H1 (cell line): ENCODE data around the gene TCF7L2. TPM values are rescaled to one million over a fixed set of nuclear protein-coding genes. Genes with fewer than 3 reads are reported as not detected.

Source experiments
- CTCF ChIA-PET: fragments of 300-600 bp; sonication (Branson Sonifier 250); formaldehyde crosslinking; loops from one replicate; lab custom pipeline; 2021; ENCODE audit not compliant: partially characterized antibody; lab: Charles Lee
- POLR2A ChIA-PET: fragments of 300-600 bp; sonication (Branson Sonifier 250); formaldehyde crosslinking; loops from one replicate; lab custom pipeline; 2021; ENCODE audit warnings: inconsistent platforms; ENCODE audit not compliant: partially characterized antibody; lab: Charles Lee
- DNase-seq, 2 experiments: peaks; one replicate each; pipeline versions ENCODE4 v3.0.0 to v3.0.0-alpha.2; 2010 to 2022; ENCODE audit warnings: low spot score in 2 of 2, low read depth in 1 of 2, mixed read lengths in 1 of 2
- FAIRE-seq: peaks from 2 replicates; lab custom pipeline; 2011; peaks lifted over from hg19 to GRCh38; lab: Jason Lieb, UNC
- H2AFZ ChIP-seq: 2 replicates; pipeline ENCODE4 v1.8.1; 2012; ENCODE audit warnings: low read length, inconsistent platforms
- H2AK5ac ChIP-seq: 2 replicates; pipeline ENCODE4 v1.6.1; 2013; ENCODE audit warnings: low read depth, low read length
- H2BK120ac ChIP-seq: replicated peaks from 2 replicates; pipeline ENCODE3; 2013; ENCODE audit warnings: low read depth, low read length, inconsistent platforms
- H2BK12ac ChIP-seq: 2 replicates; pipeline ENCODE4 v1.6.1; 2013; ENCODE audit warnings: low read depth, low read length
- H2BK15ac ChIP-seq: 2 replicates; pipeline ENCODE4 v1.6.1; 2013; ENCODE audit warnings: low read length
- H2BK20ac ChIP-seq: 2 replicates; pipeline ENCODE4 v1.6.1; 2013; ENCODE audit warnings: low read length
- H2BK5ac ChIP-seq: 2 replicates; pipeline ENCODE4 v1.6.1; 2013; ENCODE audit warnings: low read depth, low read length
- H3K14ac ChIP-seq: 2 replicates; pipeline ENCODE4 v1.6.1; 2013; ENCODE audit warnings: inconsistent platforms; ENCODE audit not compliant: insufficient read length
- H3K18ac ChIP-seq: 2 replicates; pipeline ENCODE4 v1.6.1; 2013; ENCODE audit warnings: low read length; ENCODE audit errors: extremely low read depth
- H3K23ac ChIP-seq: 2 replicates; pipeline ENCODE4 v1.6.1; 2013; ENCODE audit warnings: inconsistent platforms; ENCODE audit not compliant: insufficient read length
- H3K23me2 ChIP-seq: 2 replicates; pipeline ENCODE4 v1.6.1; 2013; ENCODE audit warnings: low read depth, low read length
- H3K27ac ChIP-seq: 2 replicates; pipeline ENCODE4 v1.6.1; 2011; ENCODE audit warnings: low read depth, low read length, inconsistent platforms
- H3K27me3 ChIP-seq, 4 experiments: replicated peaks in 1 of 4; 1 replicate in 1 of 4; 2 replicates in 3 of 4; pipeline versions ENCODE4 v1.6.1 to v1.8.1; 2011 to 2013; ENCODE audit warnings: low read length in 3 of 4, mild to moderate bottlenecking in 3 of 4, inconsistent platforms in 2 of 4, mixed read lengths in 2 of 4, moderate library complexity in 1 of 4; ENCODE audit not compliant: control insufficient read depth in 3 of 4, insufficient read depth in 3 of 4; ENCODE audit errors: extremely low read depth in 1 of 4
- H3K36me3 ChIP-seq, 4 experiments: 2 replicates each; pipeline versions ENCODE4 v1.6.1 to v1.8.1; 2011 to 2013; ENCODE audit warnings: mild to moderate bottlenecking in 4 of 4, low read length in 3 of 4, moderate library complexity in 2 of 4, control low read depth in 1 of 4, inconsistent platforms in 1 of 4; ENCODE audit not compliant: insufficient read depth in 4 of 4, control insufficient read depth in 2 of 4
- H3K4ac ChIP-seq: replicated peaks from 2 replicates; pipeline ENCODE3; 2013; ENCODE audit warnings: low read length, low read depth, mixed read lengths, inconsistent platforms; ENCODE audit not compliant: insufficient read length
- H3K4me1 ChIP-seq, 4 experiments: replicated peaks in 1 of 4; 1 replicate in 1 of 4; 2 replicates in 3 of 4; pipeline versions ENCODE4 v1.6.1 to v1.8.1; 2011 to 2013; ENCODE audit warnings: low read length in 3 of 4, inconsistent platforms in 2 of 4, mixed read lengths in 1 of 4; ENCODE audit not compliant: insufficient read depth in 4 of 4, control insufficient read depth in 3 of 4
- H3K4me2 ChIP-seq, 2 experiments: 2 replicates each; pipeline versions ENCODE4 v1.6.1 to v1.8.1; 2011 to 2013; ENCODE audit warnings: low read depth in 2 of 2, low read length in 2 of 2, control low read depth in 1 of 2, inconsistent platforms in 1 of 2, mild to moderate bottlenecking in 1 of 2; ENCODE audit not compliant: insufficient read depth in 1 of 2
- H3K4me3 ChIP-seq, 4 experiments: fragments of 200-600, 300-600 bp in 1 of 4; sonication (generic), shearing (Covaris generic), sonication (Bioruptor Twin) in 1 of 4; 2 replicates each; pipeline versions ENCODE4 v1.5.1 to v1.8.1; 2011 to 2016; ENCODE audit warnings: low read length in 4 of 4, low read depth in 3 of 4, control low read depth in 2 of 4, inconsistent platforms in 2 of 4, mild to moderate bottlenecking in 2 of 4, mixed read lengths in 1 of 4, moderate library complexity in 1 of 4; ENCODE audit not compliant: insufficient read depth in 2 of 4; ENCODE audit errors: extremely low read depth in 1 of 4
- H3K56ac ChIP-seq: replicated peaks from 2 replicates; pipeline ENCODE3; 2013; ENCODE audit warnings: low read depth, mild to moderate bottlenecking, mixed read lengths, low read length, inconsistent platforms; ENCODE audit not compliant: insufficient read length
- H3K79me1 ChIP-seq: 2 replicates; pipeline ENCODE4 v1.6.1; 2013; ENCODE audit warnings: low read depth, low read length, control low read depth
- H3K79me2 ChIP-seq, 2 experiments: 2 replicates each; pipeline versions ENCODE4 v1.6.1 to v1.8.1; 2012 to 2013; ENCODE audit warnings: low read length in 2 of 2, mild to moderate bottlenecking in 2 of 2, inconsistent platforms in 1 of 2; ENCODE audit not compliant: insufficient read depth in 2 of 2, control insufficient read depth in 1 of 2
- H3K9ac ChIP-seq, 4 experiments: replicated peaks in 1 of 4; 1 replicate in 1 of 4; 2 replicates in 3 of 4; pipeline versions ENCODE4 v1.6.1 to v1.8.1; 2011 to 2013; ENCODE audit warnings: low read depth in 3 of 4, low read length in 3 of 4, control low read depth in 2 of 4, mild to moderate bottlenecking in 2 of 4, moderate library complexity in 2 of 4, inconsistent platforms in 1 of 4; ENCODE audit errors: extremely low read depth in 1 of 4
- H3K9me3 ChIP-seq, 2 experiments: 2 replicates each; pipeline versions ENCODE4 v1.6.1 to v1.8.1; 2012 to 2013; ENCODE audit warnings: mild to moderate bottlenecking in 2 of 2, moderate library complexity in 2 of 2, control low read depth in 1 of 2, inconsistent platforms in 1 of 2, low read depth in 1 of 2, low read length in 1 of 2, mixed read lengths in 1 of 2; ENCODE audit not compliant: insufficient read depth in 2 of 2
- H4K20me1 ChIP-seq, 2 experiments: replicated peaks in 1 of 2; 2 replicates each; pipeline versions ENCODE3 to v1.8.1; 2011 to 2013; ENCODE audit warnings: inconsistent platforms in 2 of 2, low read length in 2 of 2, mild to moderate bottlenecking in 1 of 2; ENCODE audit not compliant: insufficient read depth in 2 of 2, control insufficient read depth in 1 of 2
- H4K5ac ChIP-seq: 2 replicates; pipeline ENCODE4 v1.6.1; 2013; ENCODE audit warnings: low read length, low read depth, mixed read lengths, inconsistent platforms; ENCODE audit not compliant: insufficient read length
- H4K8ac ChIP-seq: 2 replicates; pipeline ENCODE4 v1.8.0; 2013; ENCODE audit warnings: mild to moderate bottlenecking, moderate library complexity, low read length, inconsistent platforms; ENCODE audit not compliant: insufficient read depth; ENCODE audit errors: extremely low read depth
- H4K91ac ChIP-seq: replicated peaks from 2 replicates; pipeline ENCODE3; 2013; ENCODE audit warnings: low read length, mixed read lengths, inconsistent platforms; ENCODE audit not compliant: insufficient read length
- NRF1 ChIP-seq: IDR thresholded peaks from 2 replicates; pipeline ENCODE4 v1.6.1; 2011; ENCODE audit warnings: mild to moderate bottlenecking, low read depth, low read length, improper control_type of control experiment
- PHF8 ChIP-seq: fragments of 200-600 bp; sonication (generic); conservative IDR thresholded peaks from 2 replicates; pipeline ENCODE4 v1.7.1; 2012; ENCODE audit warnings: low read depth, mild to moderate bottlenecking, inconsistent platforms, low read length, moderate library complexity
- POLR2A ChIP-seq, 2 experiments: IDR thresholded peaks; 1 replicate in 1 of 2; 2 replicates in 1 of 2; pipeline ENCODE4 v1.6.1; 2011; ENCODE audit warnings: low read depth in 2 of 2, low read length in 2 of 2, mild to moderate bottlenecking in 2 of 2; ENCODE audit errors: control extremely low read depth in 1 of 2
- POLR2AphosphoS5 ChIP-seq: IDR thresholded peaks from 2 replicates; pipeline ENCODE4 v1.6.1; 2011; ENCODE audit warnings: low read depth, low read length
- RAD21 ChIP-seq, 2 experiments: IDR thresholded peaks in 1 of 2; conservative IDR thresholded peaks in 1 of 2; 2 replicates each; pipeline ENCODE4 v1.6.1; 2011; ENCODE audit warnings: low read depth in 2 of 2, low read length in 2 of 2, improper control_type of control experiment in 1 of 2, inconsistent platforms in 1 of 2, mild to moderate bottlenecking in 1 of 2, moderate library complexity in 1 of 2
- RFX5 ChIP-seq: IDR thresholded peaks from 2 replicates; pipeline ENCODE4 v1.6.1; 2011; ENCODE audit warnings: low read depth, low read length, improper control_type of control experiment, borderline replicate concordance
- RXRA ChIP-seq: IDR thresholded peaks from 2 replicates; pipeline ENCODE4 v1.6.1; 2011; ENCODE audit warnings: low read depth, mild to moderate bottlenecking, low read length, moderate library complexity; ENCODE audit not compliant: insufficient read depth
- SIN3A ChIP-seq, 2 experiments: IDR thresholded peaks in 1 of 2; conservative IDR thresholded peaks in 1 of 2; 2 replicates each; pipeline ENCODE4 v1.6.1; 2011 to 2012; ENCODE audit warnings: low read length in 2 of 2, improper control_type of control experiment in 1 of 2, low read depth in 1 of 2, mild to moderate bottlenecking in 1 of 2
- SIRT6 ChIP-seq: IDR thresholded peaks from one replicate; pipeline ENCODE4 v1.7.1; 2012; ENCODE audit warnings: low read length, inconsistent platforms
- YY1 ChIP-seq: IDR thresholded peaks from 2 replicates; pipeline ENCODE4 v1.6.1; 2011; ENCODE audit warnings: low read depth, mild to moderate bottlenecking, low read length
- WGBS, 2 experiments: shearing (Covaris generic) in 1 of 2; methylation state at CpG; one replicate each; pipeline versions ENCODE4 v1.1.6 to v1.1.7; 2013 to 2015; ENCODE audit warnings: low lambda C conversion rate in 2 of 2, mixed read lengths in 2 of 2, inconsistent platforms in 1 of 2, low coverage in 1 of 2, missing lambda C conversion rate in 1 of 2; ENCODE audit not compliant: insufficient replicate concordance in 2 of 2, insufficient coverage in 1 of 2, insufficient read length in 1 of 2; ENCODE audit errors: extremely low coverage in 1 of 2, missing lambda C conversion rate in 1 of 2; 5-methylcytosine and 5-hydroxymethylcytosine counted together
- polyA plus RNA-seq, 7 experiments: library from polyadenylated mRNA; depleted of rRNA in 3 of 7; stranded (reverse) in 5 of 7; unstranded in 2 of 7; fragments of >200 nt in 5 of 7; fragments of 200-250 nt in 2 of 7; gene quantifications; 1 replicate in 5 of 7; 2 replicates in 1 of 7; 4 replicates in 1 of 7; pipeline versions ENCODE4 v1.2.1 to v1.2.3, GENCODE V29; 2011 to 2013; ENCODE audit warnings: missing spikeins in 2 of 7, mixed read lengths in 2 of 7
- total RNA-seq: library from RNA; stranded (reverse); fragmentation: NEBNext Ultra II Directional; extraction: Animal tissue kit (Norgen Biotek cat#: 25700); gene quantifications from 2 replicates; pipeline ENCODE4 v1.2.1, GENCODE V29; 2021

TCF7L2 gene
- total and polyA plus RNA-seq, 2 of the 8 experiments (the other 6 are each of a cell fraction or from before 2014, with no cell fraction given), result 33.9 to 67.3 TPM

DNA sequence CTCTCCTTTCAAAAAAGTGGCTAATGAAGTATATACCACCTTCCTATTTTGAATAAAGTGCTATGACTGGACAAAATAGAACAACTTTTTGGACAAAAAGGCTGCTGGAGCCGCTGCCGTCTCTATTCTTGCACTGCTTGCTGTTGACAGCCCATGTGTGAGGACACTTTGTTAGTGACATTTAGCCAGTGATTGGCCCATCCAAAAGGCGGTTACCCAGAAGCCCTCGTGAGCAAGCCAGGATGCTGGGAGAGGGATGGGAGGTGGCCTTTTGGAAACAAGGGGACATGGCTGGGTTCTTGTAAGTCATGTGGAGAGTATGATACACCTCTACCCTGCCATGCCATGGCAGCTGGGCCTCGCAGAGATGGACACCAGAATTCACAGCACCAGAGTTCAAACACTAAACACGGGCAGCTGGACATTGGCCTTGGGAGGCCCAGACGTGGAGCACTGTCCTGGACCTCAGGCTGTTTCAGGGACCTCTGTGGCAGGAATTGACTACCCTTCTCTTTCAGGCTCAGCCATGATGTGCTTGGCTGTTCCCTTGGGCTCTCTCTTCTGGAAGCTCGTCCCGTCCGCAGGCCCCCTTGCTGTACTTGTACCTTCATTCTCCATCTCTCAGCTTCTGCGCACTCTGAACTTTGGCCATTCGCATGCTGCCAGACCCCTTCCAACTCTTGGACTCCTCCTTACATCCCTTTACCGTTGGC is 118.3 kb downstream of the TCF7L2 start:
- Histone ChIP-seq H3K23me2 (no peaks in the 10 kb centered on the region; the same call in 1 of the 2 replicates), H3K4me2 (no peak overlapping the region), H3K4me3 (no peak overlapping the region), H3K18ac (no peak overlapping the region), H2BK120ac (no peak overlapping the region), H3K27me3 (no peaks in the 10 kb centered on the region), H4K8ac (no peak overlapping the region), H2BK5ac (no peak overlapping the region), H3K9ac (no peak overlapping the region), H3K4ac (no peak overlapping the region), H3K56ac (no peak overlapping the region), H3K23ac (no peak overlapping the region), H3K79me2 (peaks cover 6 to 92% of the 10 kb centered on the region in 2 experiments; a peak in 3 of 4 replicates), H4K5ac (no peak overlapping the region), H2BK12ac (no peak overlapping the region), H2BK15ac (no peak overlapping the region), H3K36me3 (peaks cover 5 to 8% (median 5%) of the 10 kb centered on the region in 4 experiments; a peak in 4 of 8 replicates), H2AFZ (no peak overlapping the region), H3K9me3 (no peaks in the 10 kb centered on the region), H2AK5ac (no peak overlapping the region), H4K20me1 (peaks cover 18 to 33% of the 10 kb centered on the region in 2 experiments), H2BK20ac (no peak overlapping the region), H3K79me1 (peaks cover 26% of the 10 kb centered on the region), H4K91ac (no peak overlapping the region), H3K4me1 (peaks cover 0 to 13% (median 5%) of the 10 kb centered on the region in 4 experiments; a peak in 4 of 7 replicates), H3K27ac (no peak overlapping the region), H3K14ac (no peak overlapping the region)
- POLR2A ChIA-PET, result interaction anchor here (1.2 kb wide), 1 partner anchor 15 kb away, joined by 4 read pairs; no protein-coding TSS in a partner anchor
- 85% methylated on average over 13 of the region's 13 CpGs; no CpG with 5 or more reads in 1 of the 2 experiments for WGBS, 2 experiments
- DNase-seq, result no peak
- CTCF ChIA-PET, result interaction anchor here (1.2 to 1.3 kb wide), 2 partner anchors 15 to 110 kb away, joined by 3 to 4 read pairs; no protein-coding TSS in a partner anchor
- no peak for FAIRE-seq
- TF ChIP-seq NRF1 (no peak), POLR2A (IDR thresholded peaks at IDR 0.05; ENCODE audit: control extremely low read depth in 1 of 2, low read depth in 2 of 2, low read length in 2 of 2) (0 out of 3 replicates have a peak, but pooled peaks of 1 of the 2 experiments have one; percentile 25), RAD21 (IDR thresholded peaks at IDR 0.05 in 1 of 2, conservative IDR thresholded peaks at IDR 0.05 in 1 of 2; ENCODE audit: low read depth in 2 of 2, low read length in 2 of 2) (no peak), YY1 (no peak), SIRT6 (no peak), PHF8 (no peak), POLR2AphosphoS5 (peak; percentile 59; the same call in 1 of the 2 replicates), RXRA (no peak), SIN3A (conservative IDR thresholded peaks at IDR 0.05 in 1 of 2, IDR thresholded peaks at IDR 0.05 in 1 of 2; ENCODE audit: low read depth in 1 of 2, low read length in 2 of 2) (no peak), RFX5 (no peak)
